ENCODE data around the gene HSP90B1.

- TF ChIP-seq ZNF133 (tag by site-specific recombination; IDR thresholded peaks at IDR 0.05) (no peak), ZNF10 (tag by site-specific recombination; IDR thresholded peaks at IDR 0.05) (no peak), ZNF23 (tag by site-specific recombination; IDR thresholded peaks at IDR 0.05; ENCODE audit: borderline replicate concordance) (no peak), ZNF37A (tag by site-specific recombination; IDR thresholded peaks at IDR 0.05) (no peak), ZNF423 (tag by site-specific recombination; IDR thresholded peaks at IDR 0.05) (no peak), SCRT1 (tag by site-specific recombination; IDR thresholded peaks at IDR 0.05; ENCODE audit: borderline replicate concordance) (no peak), ZNF354C (tag by site-specific recombination; IDR thresholded peaks at IDR 0.05; ENCODE audit: borderline replicate concordance, low read depth) (no peak), CTCF (tag by site-specific recombination; IDR thresholded peaks at IDR 0.05) (no peak), ZEB2 (tag by site-specific recombination; IDR thresholded peaks at IDR 0.05) (no peak), ZNF785 (tag by site-specific recombination; IDR thresholded peaks at IDR 0.05) (no peak), ZNF76 (tag by site-specific recombination; IDR thresholded peaks at IDR 0.05; ENCODE audit: borderline replicate concordance, low read depth) (no peak)
Measured at GRCh38 chr12:103915306-103915705, 14.9 kb upstream of the HSP90B1 start.
